ENCODE data around the gene ECHDC3.
A peak's percentile ranks its signal among the peaks of the same experiment; 100 is the strongest.

ECHDC3 gene

DNA sequence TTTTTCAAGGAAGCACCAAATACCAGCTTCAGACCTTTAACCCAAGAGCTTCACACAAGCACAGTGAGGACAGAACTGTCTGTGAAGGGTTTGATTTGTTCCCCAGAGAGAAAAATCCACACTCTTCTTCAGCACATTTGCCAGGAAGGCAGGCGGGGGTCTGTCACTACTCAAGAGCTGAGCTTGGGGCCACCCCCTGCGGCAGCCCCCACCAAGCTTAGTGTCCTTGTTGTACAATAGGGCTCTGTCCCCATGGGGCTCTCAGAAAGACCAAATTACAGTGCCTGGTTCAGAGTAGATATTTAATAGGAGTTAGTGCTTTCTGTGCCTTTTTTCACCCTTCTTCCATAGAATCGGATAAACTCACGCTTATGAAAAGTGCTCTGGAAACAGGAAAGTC lies 12.4 kb downstream of the ECHDC3 start:
- no peak for DNase-seq

DNA sequence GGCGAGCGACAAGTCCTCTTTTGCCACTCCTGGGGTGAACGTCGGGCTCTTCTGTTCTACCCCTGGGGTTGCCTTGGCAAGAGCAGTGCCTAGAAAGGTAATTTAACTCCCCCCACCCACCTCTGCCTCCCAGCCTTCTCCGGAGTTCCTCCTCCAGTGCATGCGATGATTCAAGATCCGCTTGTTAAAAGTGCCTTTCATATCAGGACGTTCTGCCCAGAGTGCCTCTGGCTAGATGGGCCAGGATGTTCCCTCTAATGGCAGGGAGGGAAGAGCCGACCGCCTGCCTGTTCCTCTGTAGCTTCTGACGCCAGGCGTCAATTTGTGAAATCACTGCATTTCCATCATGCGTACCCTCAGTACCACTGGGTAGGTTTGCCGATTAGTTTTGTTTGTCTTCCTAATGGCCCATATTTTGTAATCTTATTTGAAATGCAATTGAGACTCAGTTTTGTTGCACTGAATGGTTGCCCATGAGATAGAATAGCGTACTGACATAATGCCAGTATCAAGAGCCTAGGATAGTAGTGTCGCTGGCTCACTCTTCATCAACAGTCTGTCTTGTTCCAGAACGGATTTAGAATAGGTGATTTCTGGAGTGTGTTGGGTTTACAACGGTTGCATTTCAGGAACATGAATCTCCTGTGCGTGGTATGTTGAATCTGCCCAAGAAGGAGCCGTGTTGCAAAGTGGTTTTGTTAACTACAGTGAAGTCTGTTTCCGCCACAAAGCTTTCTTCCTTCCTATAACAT lies 13.5 kb downstream of the ECHDC3 start:
- DNase-seq = no peak

DNA sequence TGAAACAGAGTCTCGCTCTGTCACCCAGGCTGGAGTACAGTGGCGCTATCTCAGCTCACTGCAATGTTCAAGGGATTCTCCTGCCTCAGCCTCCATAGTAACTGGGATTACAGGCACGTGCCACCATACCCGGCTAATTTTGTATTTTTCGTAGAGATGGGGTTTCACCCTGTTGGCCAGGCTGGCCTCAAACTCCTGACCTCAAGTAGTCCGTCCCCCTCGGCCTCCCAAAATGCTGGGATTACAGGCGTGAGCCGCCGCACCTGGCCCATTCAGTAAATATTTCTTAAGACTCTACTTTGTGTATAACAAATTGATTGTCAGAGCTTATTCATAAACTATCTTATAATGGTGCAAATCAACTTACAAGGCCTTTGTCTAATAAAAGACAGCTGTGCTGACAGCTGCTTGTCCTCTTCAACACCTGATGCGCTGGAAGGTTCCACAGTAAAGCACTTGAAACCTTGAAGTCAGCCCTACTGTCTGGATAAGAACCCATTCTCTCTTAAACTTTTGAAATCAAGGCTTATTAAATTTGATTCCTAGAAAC lies 14.7 kb downstream of the ECHDC3 start:
- DNase-seq = no peak

DNA sequence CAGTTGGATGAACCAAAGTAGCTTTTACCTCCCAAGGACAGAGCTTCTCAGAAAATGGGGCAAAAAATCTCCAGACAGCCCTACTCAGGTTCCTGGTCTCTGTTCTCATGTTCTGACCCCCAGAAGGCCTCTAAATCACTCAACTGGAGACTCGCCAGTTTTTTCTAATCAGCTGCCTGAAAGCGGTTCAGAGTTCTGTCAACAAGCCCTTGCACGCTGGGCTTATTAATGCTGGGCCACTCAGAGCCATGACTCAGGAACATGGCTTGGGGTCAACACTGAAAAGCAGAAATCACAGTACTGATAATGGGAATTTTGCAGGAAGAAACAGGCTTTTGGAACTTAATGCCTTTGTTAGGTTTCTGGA lies 15.3 kb downstream of the ECHDC3 start:
- no peak for DNase-seq

DNA sequence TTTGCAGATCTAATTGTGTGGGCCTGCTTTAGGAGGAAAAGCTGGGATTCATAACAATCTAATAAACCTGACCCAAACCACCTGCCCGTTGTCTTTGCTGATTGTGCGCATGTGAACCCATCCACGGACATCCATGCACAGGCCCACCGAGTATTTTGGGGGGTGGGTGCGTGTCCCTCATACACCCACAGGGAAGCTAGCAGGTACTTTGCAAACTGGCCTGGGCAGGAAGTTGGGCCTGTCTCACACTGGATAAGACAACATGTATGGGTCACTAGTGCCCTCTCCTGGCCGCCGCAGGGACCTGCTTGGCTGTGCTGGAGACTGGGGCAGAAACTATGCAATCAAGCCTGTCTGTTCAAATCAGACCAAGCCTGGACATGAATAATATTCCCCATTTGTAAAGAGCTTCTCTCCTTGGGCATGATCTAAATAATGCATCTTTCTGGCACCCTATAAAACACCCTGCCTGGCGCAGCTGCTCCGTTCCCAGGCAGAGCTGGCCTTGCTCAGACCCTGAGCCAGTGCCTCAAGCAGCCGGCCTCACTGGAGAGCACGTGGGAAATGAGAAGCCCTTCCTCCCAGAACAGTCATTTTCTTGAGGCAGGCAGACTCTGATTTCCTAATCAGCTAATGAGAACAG lies 15.8 kb downstream of the ECHDC3 start:
- peak; percentile 85 for DNase-seq

GRCh38 chr10:11758527-11759236 lies 16.5 kb downstream of the ECHDC3 start:
- DNase-seq = no peak

GRCh38 chr10:11759347-11759746 lies 17.2 kb downstream of the ECHDC3 start:
- DNase-seq = no peak

DNA sequence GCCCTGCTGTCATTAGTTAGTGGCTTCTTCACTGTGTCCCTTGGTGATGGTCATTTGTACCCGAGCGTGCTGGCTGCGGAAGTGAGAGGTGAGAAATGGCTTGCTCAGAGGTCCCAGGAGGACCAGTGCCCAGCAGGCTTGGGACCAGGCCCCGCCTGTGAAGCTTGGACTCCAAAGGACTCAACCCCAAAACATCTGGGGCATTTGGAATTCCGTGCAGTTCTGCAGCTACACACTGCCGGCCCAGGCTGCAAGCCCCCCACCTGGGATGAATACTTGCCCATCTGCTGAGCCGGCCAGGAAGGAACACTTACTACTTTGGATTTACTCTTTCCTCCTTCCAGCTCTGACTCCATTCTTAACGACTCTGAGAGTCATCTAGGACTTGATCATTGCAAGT lies 18.0 kb downstream of the ECHDC3 start:
- no peak for DNase-seq

GRCh38 chr10:11760861-11761260 lies 18.7 kb downstream of the ECHDC3 start:
- DNase-seq = no peak

DNA sequence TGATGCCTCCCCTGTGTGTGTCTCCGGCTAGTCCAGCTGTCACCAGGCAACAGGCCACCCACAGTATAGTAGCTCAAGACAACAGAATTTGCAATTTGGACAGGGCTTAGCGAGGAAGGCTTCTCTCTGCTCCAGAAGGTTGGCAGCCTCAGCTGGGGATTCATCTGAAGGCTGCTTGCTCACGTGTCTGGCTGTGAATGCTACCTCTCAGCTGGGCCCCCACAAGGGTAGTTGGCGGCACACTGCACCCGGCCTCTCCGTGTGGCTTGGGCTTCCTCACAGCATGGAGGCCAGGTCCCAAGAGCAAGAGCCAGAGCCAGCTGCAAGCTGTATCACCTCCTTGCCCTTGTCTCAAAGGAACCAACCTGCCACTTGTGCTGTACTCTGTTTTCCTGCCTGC lies 19.2 kb downstream of the ECHDC3 start:
- no peak for DNase-seq

- no peak for DNase-seq
These were observed 20.7 kb downstream of the ECHDC3 start for GRCh38 chr10:11762706-11763500.

DNA sequence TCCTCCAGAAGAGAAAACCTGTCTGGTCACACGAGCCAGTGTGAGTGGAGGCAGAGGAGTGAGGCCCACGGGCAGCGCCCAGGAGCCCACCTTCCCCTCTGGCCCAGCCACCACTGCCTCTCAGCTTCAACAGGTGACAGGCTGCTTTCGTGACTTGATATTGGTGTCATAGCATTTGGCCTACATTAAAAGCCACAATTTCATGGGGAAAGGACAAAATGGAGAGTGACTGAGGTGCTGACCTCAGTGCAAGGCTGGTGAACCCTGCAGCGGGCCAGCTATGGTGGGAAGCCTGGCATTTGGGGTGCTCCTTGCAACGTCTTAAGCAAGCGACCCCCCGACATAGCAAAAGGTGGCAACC lies 21.3 kb downstream of the ECHDC3 start:
- DNase-seq = no peak

DNA sequence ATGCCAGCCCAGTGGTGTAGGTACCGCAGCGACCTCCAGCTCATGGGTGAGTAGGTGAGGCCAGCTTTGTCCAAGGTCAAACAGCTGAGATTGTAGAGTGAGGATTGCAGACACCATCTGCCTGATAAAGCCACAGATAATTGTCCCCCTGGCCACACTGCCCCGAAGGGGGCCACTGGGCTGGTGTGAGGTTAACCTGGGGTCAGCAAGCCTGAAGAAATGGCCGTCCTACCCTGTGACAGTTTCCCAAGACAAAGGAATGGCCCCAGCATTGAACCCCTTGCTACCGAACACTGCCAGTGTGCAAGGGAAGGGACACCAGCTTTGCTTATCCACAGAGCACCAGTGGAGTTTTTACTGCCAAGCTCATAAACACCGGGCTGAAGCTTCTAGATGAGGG lies 23.0 kb downstream of the ECHDC3 start:
- no peak for DNase-seq

GRCh38 chr10:11772575-11773288 lies 30.6 kb downstream of the ECHDC3 start:
- no peak for DNase-seq

- no peak for DNase-seq
These were observed 31.7 kb downstream of the ECHDC3 start for GRCh38 chr10:11773761-11774441.

DNA sequence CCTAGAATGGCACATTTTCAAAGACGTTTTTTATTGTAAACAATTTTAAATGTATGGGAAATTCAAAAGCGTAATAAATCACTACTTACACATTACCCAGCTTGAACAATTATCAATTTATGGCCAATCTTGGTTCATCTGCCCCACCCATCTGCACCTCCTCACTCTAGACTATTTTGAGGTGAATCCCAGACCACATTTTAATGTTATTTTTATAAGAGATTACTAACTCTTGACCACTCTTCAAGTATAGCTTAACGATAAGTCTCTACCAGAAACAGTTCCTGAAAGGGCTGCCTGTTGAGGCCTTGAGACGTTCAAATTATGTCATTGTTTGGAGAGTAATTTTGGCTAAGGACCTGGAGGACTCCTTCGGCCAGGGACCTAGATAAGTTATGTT lies 33.2 kb downstream of the ECHDC3 start:
- DNase-seq = no peak

- no peak for DNase-seq
These were observed 33.9 kb downstream of the ECHDC3 start for GRCh38 chr10:11776080-11776479.

DNA sequence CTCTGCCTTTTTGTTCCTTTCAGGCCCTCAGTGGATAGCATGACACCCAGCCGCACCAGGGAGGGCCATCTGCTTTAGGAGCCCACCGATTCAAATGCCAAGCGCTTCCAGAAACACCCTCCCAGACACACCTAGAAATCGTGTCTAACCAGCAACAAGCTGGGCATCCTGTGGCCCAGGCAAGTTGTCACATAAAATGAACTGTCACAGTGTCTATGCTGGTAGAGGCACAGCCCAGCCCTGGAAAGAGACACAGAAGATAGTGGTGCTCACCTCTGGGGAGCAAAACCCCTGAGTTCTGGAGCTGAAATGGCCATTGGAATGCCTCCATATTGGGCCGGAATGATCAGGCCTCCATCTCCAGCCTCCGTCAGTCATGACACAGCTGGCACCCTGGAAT lies 38.9 kb downstream of the ECHDC3 start:
- no peak for DNase-seq

- DNase-seq = no peak
These were observed 40.8 kb downstream of the ECHDC3 start for GRCh38 chr10:11782793-11783557.

DNA sequence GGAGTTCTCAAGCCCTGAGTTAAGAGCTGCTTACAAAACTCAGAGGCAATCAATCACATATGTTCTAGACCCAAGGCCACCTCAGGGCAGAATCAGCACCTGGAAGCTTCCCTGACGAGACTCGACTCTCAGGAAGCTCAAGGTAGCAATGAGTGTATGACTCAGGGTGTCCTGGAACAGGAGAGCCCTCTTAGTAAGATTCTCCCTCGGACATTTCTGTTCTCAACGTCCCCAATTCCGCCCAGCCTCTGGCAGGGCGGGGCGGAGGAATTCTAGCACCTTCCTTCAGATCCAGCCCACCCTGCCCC lies 41.3 kb downstream of the ECHDC3 start:
- DNase-seq = no peak

- DNase-seq = no peak
These were observed 45.2 kb downstream of the ECHDC3 start for GRCh38 chr10:11787374-11787773.

Data from stimulated activated CD4-positive, alpha-beta T cell treated with anti-CD3 and anti-CD28 coated beads, Interleukin-4, amount 100 ng/mL, for 1 hour (primary cell).